DND-41 (cell line): ENCODE data around the gene MYOF.

Experiments used
- ATAC-seq: fragments of 200-7000 bp; cut with Tn5 transposase; 3 replicates; pipeline ENCODE4 v1.9.1; 2021; ENCODE audit warnings: low read depth; ENCODE audit not compliant: insufficient read depth
- DNase-seq: peaks from one replicate; pipeline ENCODE4 v3.0.0-alpha.2; 2020
- H2AFZ ChIP-seq: 2 replicates; pipeline ENCODE4 v1.6.0; 2012; ENCODE audit warnings: low read depth, low read length
- H3K27ac ChIP-seq: 2 replicates; pipeline ENCODE4 v1.5.1; 2012; ENCODE audit warnings: low read length, inconsistent platforms
- H3K27me3 ChIP-seq: fragments of 200-600 bp; sonication (generic); 2 replicates; pipeline ENCODE4 v1.6.0; 2012; ENCODE audit warnings: low read length, mild to moderate bottlenecking, inconsistent platforms; ENCODE audit not compliant: insufficient read depth, poor library complexity
- H3K36me3 ChIP-seq: 2 replicates; pipeline ENCODE4 v1.5.1; 2012; ENCODE audit warnings: low read length, inconsistent platforms; ENCODE audit not compliant: insufficient read depth
- H3K4me1 ChIP-seq: 2 replicates; pipeline ENCODE4 v1.5.1; 2012; ENCODE audit warnings: mild to moderate bottlenecking, low read length; ENCODE audit not compliant: insufficient read depth
- H3K4me2 ChIP-seq: 2 replicates; pipeline ENCODE4 v1.6.0; 2012; ENCODE audit warnings: mild to moderate bottlenecking, moderate library complexity, low read length, inconsistent platforms; ENCODE audit not compliant: insufficient read depth
- H3K4me3 ChIP-seq, 2 experiments: fragments of 200-600 bp in 1 of 2; shearing (Covaris generic) in 1 of 2; 2 replicates each; pipeline ENCODE4 v1.5.1; 2012 to 2016; ENCODE audit warnings: inconsistent platforms in 2 of 2, low read length in 2 of 2, mild to moderate bottlenecking in 2 of 2, low read depth in 1 of 2, moderate library complexity in 1 of 2
- H3K79me2 ChIP-seq: 2 replicates; pipeline ENCODE4 v1.6.0; 2012; ENCODE audit warnings: low read length, inconsistent platforms; ENCODE audit not compliant: insufficient read depth
- H3K9ac ChIP-seq: 2 replicates; pipeline ENCODE4 v1.6.0; 2012; ENCODE audit warnings: low read depth, mild to moderate bottlenecking, inconsistent platforms, low read length, moderate library complexity
- H3K9me3 ChIP-seq: 2 replicates; pipeline ENCODE4 v1.5.1; 2012; ENCODE audit warnings: low read length, moderate library complexity, mild to moderate bottlenecking, inconsistent platforms; ENCODE audit not compliant: insufficient read depth, severe bottlenecking
- H4K20me1 ChIP-seq: 2 replicates; pipeline ENCODE4 v1.6.0; 2012; ENCODE audit warnings: low read length; ENCODE audit not compliant: insufficient read depth
- EZH2 ChIP-seq: IDR thresholded peaks from 3 replicates; pipeline ENCODE4 v1.6.1; 2012; ENCODE audit warnings: borderline replicate concordance, low read depth, mild to moderate bottlenecking, moderate library complexity, low read length, inconsistent platforms; ENCODE audit not compliant: severe bottlenecking
- TF ChIP-seq, protein P1 (sequence below): IDR thresholded peaks from 2 replicates; pipeline ENCODE4 v1.5.1; 2012; ENCODE audit warnings: borderline replicate concordance, low read length, moderate library complexity, mild to moderate bottlenecking; ENCODE audit not compliant: poor library complexity, severe bottlenecking; ENCODE audit errors: extremely low read depth

MYOF gene

DNA sequence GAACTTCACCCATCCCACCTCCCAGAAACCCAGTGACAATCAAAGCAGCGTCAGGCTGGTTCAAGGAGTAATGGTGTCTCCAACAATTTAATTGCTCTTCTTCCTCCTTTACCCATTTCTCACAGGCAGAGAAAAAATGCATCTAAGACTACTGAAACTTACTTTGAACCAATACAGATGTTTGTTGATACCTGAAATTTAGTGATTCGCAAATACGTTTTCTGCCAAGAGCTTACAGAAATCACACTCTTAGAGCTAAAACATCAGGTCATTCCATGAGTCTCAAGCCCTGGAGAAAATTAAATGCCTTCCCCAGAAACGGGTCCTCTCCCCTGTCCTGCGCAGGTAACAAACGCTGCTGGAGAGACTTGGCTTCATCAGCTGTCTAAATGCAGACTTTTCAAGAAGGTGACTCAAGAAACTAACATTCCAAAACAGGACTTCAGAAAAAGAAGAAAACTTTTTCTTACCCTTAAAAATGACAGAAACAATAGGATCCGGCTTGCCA, 443 bp downstream of the MYOF start:
- no peak for TF ChIP-seq EZH2
- TF ChIP-seq, protein P1, sequence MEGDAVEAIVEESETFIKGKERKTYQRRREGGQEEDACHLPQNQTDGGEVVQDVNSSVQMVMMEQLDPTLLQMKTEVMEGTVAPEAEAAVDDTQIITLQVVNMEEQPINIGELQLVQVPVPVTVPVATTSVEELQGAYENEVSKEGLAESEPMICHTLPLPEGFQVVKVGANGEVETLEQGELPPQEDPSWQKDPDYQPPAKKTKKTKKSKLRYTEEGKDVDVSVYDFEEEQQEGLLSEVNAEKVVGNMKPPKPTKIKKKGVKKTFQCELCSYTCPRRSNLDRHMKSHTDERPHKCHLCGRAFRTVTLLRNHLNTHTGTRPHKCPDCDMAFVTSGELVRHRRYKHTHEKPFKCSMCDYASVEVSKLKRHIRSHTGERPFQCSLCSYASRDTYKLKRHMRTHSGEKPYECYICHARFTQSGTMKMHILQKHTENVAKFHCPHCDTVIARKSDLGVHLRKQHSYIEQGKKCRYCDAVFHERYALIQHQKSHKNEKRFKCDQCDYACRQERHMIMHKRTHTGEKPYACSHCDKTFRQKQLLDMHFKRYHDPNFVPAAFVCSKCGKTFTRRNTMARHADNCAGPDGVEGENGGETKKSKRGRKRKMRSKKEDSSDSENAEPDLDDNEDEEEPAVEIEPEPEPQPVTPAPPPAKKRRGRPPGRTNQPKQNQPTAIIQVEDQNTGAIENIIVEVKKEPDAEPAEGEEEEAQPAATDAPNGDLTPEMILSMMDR, result no peak

DNA sequence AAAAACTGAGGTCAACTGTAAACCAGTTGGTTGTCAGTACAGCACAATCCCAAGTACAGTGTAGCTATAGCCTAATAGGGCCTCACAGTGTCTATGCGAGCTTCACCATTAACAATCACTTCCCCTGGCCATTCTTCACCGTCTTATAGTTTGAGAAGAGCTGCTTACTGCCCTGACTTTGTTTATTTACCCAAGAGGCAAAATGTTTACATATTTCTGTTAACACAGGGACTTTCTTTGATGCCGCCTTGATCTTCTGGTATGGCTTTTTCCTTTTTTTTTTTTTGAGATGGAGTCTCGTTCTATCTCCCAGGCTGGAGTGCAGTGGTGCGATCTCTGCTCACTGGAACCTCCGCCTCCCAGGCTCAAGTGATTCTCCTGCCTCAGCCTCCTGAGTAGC, 3.3 kb downstream of the MYOF start:
- H3K27me3 ChIP-seq, result peaks cover 28% of the 10 kb centered on the region
- H4K20me1 ChIP-seq, result no peaks in the 10 kb centered on the region
- H3K4me1 ChIP-seq, result peaks cover 6% of the 10 kb centered on the region
- H3K36me3 ChIP-seq, result no peaks in the 10 kb centered on the region
- H3K4me3 ChIP-seq, result no peak overlapping the region
- no peaks in the 10 kb centered on the region for H3K9me3 ChIP-seq
- DNase-seq, result no peak
- H3K9ac ChIP-seq, result no peak overlapping the region
- no peak overlapping the region for H2AFZ ChIP-seq
- H3K27ac ChIP-seq, result no peak overlapping the region
- no peak overlapping the region for H3K4me2 ChIP-seq
- no peak for TF ChIP-seq EZH2
- TF ChIP-seq, protein P1, result no peak
- H3K79me2 ChIP-seq, result no peaks in the 10 kb centered on the region
- ATAC-seq, result no peak

More for the DNA sequence above, 443 bp downstream of the MYOF start:
- H4K20me1 ChIP-seq, result no peaks in the 10 kb centered on the region
- H3K27ac ChIP-seq, result no peak overlapping the region
- ATAC-seq (no peak), DNase-seq (no peak)
- no peak overlapping the region for H3K4me3 ChIP-seq
- peaks cover 31% of the 10 kb centered on the region for H3K27me3 ChIP-seq
- H3K9me3 ChIP-seq, result no peaks in the 10 kb centered on the region
- no peak overlapping the region for H2AFZ ChIP-seq
- no peaks in the 10 kb centered on the region for H3K79me2 ChIP-seq
- no peak overlapping the region for H3K9ac ChIP-seq
- no peaks in the 10 kb centered on the region for H3K36me3 ChIP-seq
- peaks cover 6% of the 10 kb centered on the region for H3K4me1 ChIP-seq
- peak overlapping the region; percentile 64; the same call in 1 of the 2 replicates for H3K4me2 ChIP-seq

DNA sequence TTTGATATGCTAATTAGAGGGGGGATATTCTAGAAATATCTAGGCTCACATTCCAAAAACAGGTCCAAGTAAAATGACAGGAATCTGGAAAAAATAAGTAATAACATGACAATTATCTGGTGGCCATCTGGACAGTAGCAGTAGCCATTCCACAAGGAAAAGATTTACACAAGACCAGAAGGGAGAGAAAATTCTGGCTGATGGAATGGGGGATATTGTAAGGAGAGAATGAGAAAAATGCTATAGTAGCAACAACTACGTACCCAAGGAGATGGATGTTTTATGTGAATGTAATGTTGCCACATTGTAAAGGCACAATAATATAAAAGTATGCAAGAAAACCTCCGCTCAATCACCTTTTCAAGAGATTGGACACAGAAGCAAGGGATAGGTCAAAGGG, 5.4 kb downstream of the MYOF start:
- Histone ChIP-seq H3K27me3 (peaks cover 18% of the 10 kb centered on the region), H2AFZ (no peak overlapping the region), H3K4me3 (no peak overlapping the region), H3K9me3 (no peaks in the 10 kb centered on the region), H3K36me3 (no peaks in the 10 kb centered on the region), H3K4me2 (no peak overlapping the region), H3K79me2 (no peaks in the 10 kb centered on the region), H3K9ac (no peak overlapping the region), H3K4me1 (no peaks in the 10 kb centered on the region), H4K20me1 (no peaks in the 10 kb centered on the region), H3K27ac (no peak overlapping the region)
- TF ChIP-seq, protein P1, result no peak
- no peak for TF ChIP-seq EZH2
- ATAC-seq, result no peak
- no peak for DNase-seq

DNA sequence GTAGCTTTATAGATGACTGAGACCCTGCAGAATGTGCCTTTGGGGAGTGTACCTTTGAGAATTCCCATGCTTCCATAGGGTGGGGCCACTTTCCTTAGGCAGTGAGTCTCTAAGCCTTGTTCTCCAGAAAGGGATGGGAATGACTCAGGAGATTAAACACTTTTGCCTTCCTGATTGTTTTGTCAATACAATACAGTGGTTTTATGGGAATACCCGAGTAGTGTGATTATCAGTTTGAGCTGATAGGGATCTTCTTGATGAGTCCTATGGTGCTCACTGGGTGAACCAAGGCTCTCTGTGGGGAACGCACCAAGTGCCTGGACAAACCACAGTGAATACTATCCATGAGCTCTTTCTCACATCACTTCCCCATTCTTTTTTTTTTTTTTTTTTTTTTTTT, 6.3 kb downstream of the MYOF start:
- Histone ChIP-seq H3K27me3 (peaks cover 9% of the 10 kb centered on the region), H2AFZ (no peak overlapping the region), H3K9ac (no peak overlapping the region), H3K4me3 (no peak overlapping the region), H3K27ac (no peak overlapping the region), H3K4me1 (no peaks in the 10 kb centered on the region), H3K9me3 (no peaks in the 10 kb centered on the region), H3K79me2 (no peaks in the 10 kb centered on the region), H4K20me1 (no peaks in the 10 kb centered on the region), H3K4me2 (no peak overlapping the region), H3K36me3 (no peaks in the 10 kb centered on the region)
- ATAC-seq, result no peak
- no peak for DNase-seq
- no peak for TF ChIP-seq EZH2
- TF ChIP-seq, protein P1, result no peak
